HepG2 (cell line): ENCODE data around the gene LENEP. TPM values are rescaled to one million over a fixed set of nuclear protein-coding genes. Genes with fewer than 3 reads are reported as not detected.

ENCODE experiments used
- ATF2 ChIP-seq: sonication (generic); formaldehyde crosslinking; IDR thresholded peaks from 2 replicates; pipeline ENCODE4 v1.4.0; 2020; ENCODE audit warnings: missing genetic modification reagents
- BCL3 ChIP-seq: sonication (generic); formaldehyde crosslinking; IDR thresholded peaks from 2 replicates; pipeline ENCODE4 v1.5.1; 2020; ENCODE audit warnings: mild to moderate bottlenecking, missing genetic modification reagents, moderate library complexity
- CHD2 ChIP-seq: IDR thresholded peaks from 2 replicates; pipeline ENCODE4 v1.6.1; 2011; ENCODE audit warnings: low read depth, low read length, improper control_type of control experiment
- ERF ChIP-seq: IDR thresholded peaks from 2 replicates; pipeline ENCODE4 v1.6.1; 2018; ENCODE audit warnings: missing biosample characterization, missing genetic modification reagents
- ESRRA ChIP-seq: sonication (generic); formaldehyde crosslinking; IDR thresholded peaks from 2 replicates; pipeline ENCODE4 v1.5.1; 2020; ENCODE audit warnings: mild to moderate bottlenecking, low read depth, missing genetic modification reagents
- GFI1 ChIP-seq: sonication (generic); formaldehyde crosslinking; IDR thresholded peaks from 2 replicates; pipeline ENCODE4 v1.5.0; 2020; ENCODE audit warnings: missing genetic modification reagents, mild to moderate bottlenecking, borderline replicate concordance
- KAT8 ChIP-seq: IDR thresholded peaks from 2 replicates; pipeline ENCODE4 v1.6.1; 2016; ENCODE audit warnings: missing genetic modification reagents, missing compliant biosample characterization
- KDM6A ChIP-seq: IDR thresholded peaks from 2 replicates; pipeline ENCODE4 v1.6.1; 2016; ENCODE audit warnings: low read depth
- PBX3 ChIP-seq: sonication (generic); formaldehyde crosslinking; IDR thresholded peaks from 2 replicates; pipeline ENCODE4 v1.8.1; 2023; ENCODE audit warnings: missing genetic modification reagents, inconsistent platforms, borderline replicate concordance
- PHF5A ChIP-seq: IDR thresholded peaks from one replicate; pipeline ENCODE4 v1.6.1; 2018; ENCODE audit warnings: low read depth, missing genetic modification reagents; ENCODE audit not compliant: unreplicated experiment
- RFXANK ChIP-seq: IDR thresholded peaks from 2 replicates; pipeline ENCODE4 v1.6.1; 2016
- SMAD3 ChIP-seq: sonication (generic); formaldehyde crosslinking; IDR thresholded peaks from 2 replicates; pipeline ENCODE4 v1.4.0; 2020; ENCODE audit warnings: missing genetic modification reagents
- SNAPC2 ChIP-seq: sonication (generic); formaldehyde crosslinking; IDR thresholded peaks from 2 replicates; pipeline ENCODE4 v1.8.1; 2022; ENCODE audit warnings: mild to moderate bottlenecking, missing genetic modification reagents
- TEAD2 ChIP-seq: sonication (generic); formaldehyde crosslinking; IDR thresholded peaks from 2 replicates; pipeline ENCODE4 v1.9.0; 2021; ENCODE audit warnings: missing genetic modification reagents
- TP53 ChIP-seq: sonication (generic); formaldehyde crosslinking; conservative IDR thresholded peaks from 2 replicates; pipeline ENCODE4 v1.4.0; 2020; ENCODE audit warnings: missing genetic modification reagents
- ZBTB33 ChIP-seq: sonication (generic); formaldehyde crosslinking; IDR thresholded peaks from 2 replicates; pipeline ENCODE4 v1.4.0; 2020; ENCODE audit warnings: missing genetic modification reagents
- ZBTB46 ChIP-seq: sonication (generic); formaldehyde crosslinking; IDR thresholded peaks from 2 replicates; pipeline ENCODE4 v1.4.0; 2020; ENCODE audit warnings: mild to moderate bottlenecking, missing genetic modification reagents, borderline replicate concordance
- ZNF256 ChIP-seq: sonication (generic); formaldehyde crosslinking; conservative IDR thresholded peaks from 2 replicates; pipeline ENCODE4 v1.4.0; 2020; ENCODE audit warnings: missing genetic modification reagents
- ZNF441 ChIP-seq: sonication (generic); formaldehyde crosslinking; IDR thresholded peaks from 2 replicates; pipeline ENCODE4 v1.7.0; 2021; ENCODE audit warnings: missing genetic modification reagents, borderline replicate concordance
- ZNF546 ChIP-seq: sonication (generic); formaldehyde crosslinking; conservative IDR thresholded peaks from 2 replicates; pipeline ENCODE4 v1.8.1; 2023; ENCODE audit warnings: mild to moderate bottlenecking, missing genetic modification reagents
- ZNF547 ChIP-seq: sonication (generic); formaldehyde crosslinking; IDR thresholded peaks from 2 replicates; pipeline ENCODE4 v1.5.1; 2020; ENCODE audit warnings: mild to moderate bottlenecking, missing genetic modification reagents
- ZNF615 ChIP-seq: sonication (generic); formaldehyde crosslinking; IDR thresholded peaks from 2 replicates; pipeline ENCODE4 v1.5.0; 2020; ENCODE audit warnings: mild to moderate bottlenecking, missing genetic modification reagents, borderline replicate concordance
- ZNF619 ChIP-seq: sonication (generic); formaldehyde crosslinking; IDR thresholded peaks from 2 replicates; pipeline ENCODE4 v1.4.0; 2020; ENCODE audit warnings: mild to moderate bottlenecking, missing genetic modification reagents
- polyA plus RNA-seq, 8 experiments: library from polyadenylated mRNA; depleted of rRNA in 3 of 8; stranded (reverse) in 7 of 8; unstranded in 1 of 8; fragments of >200 nt; fragmentation: Illumina TruSeq in 4 of 8; extraction: Trizol in 4 of 8; gene quantifications; 2 replicates each; pipeline versions ENCODE4 v1.2.1 to v1.2.3, GENCODE V29; 2011 to 2016; ENCODE audit warnings: low read depth in 4 of 8, missing spikeins in 1 of 8, mixed read lengths in 1 of 8; ENCODE audit not compliant: insufficient read depth in 1 of 8
- total RNA-seq, 5 experiments: library from RNA; depleted of rRNA; stranded (reverse); fragments of >200 nt; fragmentation: Illumina TruSeq; extraction: Trizol; gene quantifications; 2 replicates each; pipeline ENCODE4 v1.2.3, GENCODE V29; 2016; ENCODE audit warnings: low read depth in 1 of 5

LENEP gene
- total and polyA plus RNA-seq, 2 of the 13 experiments (the other 11 are each of a cell fraction or from before 2014, with no cell fraction given) = 0.29 TPM; not detected in 1

GRCh38 chr1:154974808-154975408 lies 18.5 kb upstream of the LENEP start (continued):
- peak; percentile 3; the same call in 1 of the 2 replicates for TF ChIP-seq ZBTB33
- TF ChIP-seq PBX3 (CRISPR knock-in tag) = no peak
- TF ChIP-seq KDM6A = no peak
- no peak; the same call in 1 of the 2 replicates for TF ChIP-seq SMAD3 (CRISPR knock-in tag)
- TF ChIP-seq ATF2 = no peak
- no peak for TF ChIP-seq ZNF256 (CRISPR knock-in tag)
- TF ChIP-seq CHD2 = no peak
- peak; percentile 77; the same call in 1 of the 2 replicates for TF ChIP-seq ZNF441
- TF ChIP-seq ZNF615 (CRISPR knock-in tag) = no peak
- TF ChIP-seq PHF5A (CRISPR knock-in tag) = no peak
- no peak for TF ChIP-seq SNAPC2
- TF ChIP-seq ZNF547 (CRISPR knock-in tag) = no peak
- TF ChIP-seq TEAD2 (CRISPR knock-in tag) = no peak
- no peak for TF ChIP-seq ESRRA (CRISPR knock-in tag)
- no peak for TF ChIP-seq ZBTB46 (CRISPR knock-in tag)
- TF ChIP-seq GFI1 (CRISPR knock-in tag) = no peak
- no peak for TF ChIP-seq ZNF619 (CRISPR knock-in tag)
- TF ChIP-seq ERF (CRISPR knock-in tag) = peak; percentile 14; the same call in 1 of the 2 replicates
- TF ChIP-seq BCL3 = no peak
- TF ChIP-seq KAT8 (CRISPR knock-in tag) = no peak
- TF ChIP-seq TP53 = no peak
- TF ChIP-seq RFXANK = no peak
- 0 out of 2 replicates have a peak, but pooled peaks have one; percentile 2 for TF ChIP-seq ZNF546 (CRISPR knock-in tag)
